ENCODE data around the gene GBP2.

The GBP2 gene

DNA sequence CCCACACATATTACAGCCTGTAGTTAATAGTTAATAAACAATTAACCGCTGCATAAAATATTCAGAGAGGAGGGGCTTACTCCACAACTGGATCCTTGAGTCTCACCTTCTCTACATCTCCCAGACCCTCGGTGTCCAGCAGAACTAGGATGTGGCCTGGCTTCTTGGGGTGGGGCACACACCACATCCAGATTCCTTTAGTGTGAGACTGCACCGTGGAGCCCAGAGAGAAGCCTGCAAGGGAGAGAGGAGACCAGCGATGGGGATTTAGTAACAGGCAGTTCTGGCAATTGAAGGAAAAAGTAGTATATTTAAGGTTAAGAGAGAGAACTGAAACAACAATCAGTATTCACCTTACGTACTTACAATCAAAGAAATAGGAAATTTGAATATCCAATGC, 65.8 kb downstream of the GBP2 start:
- H3K27me3 Mint-ChIP-seq = no peaks in the 10 kb centered on the region
- peaks cover 42% of the 10 kb centered on the region for H3K4me1 Mint-ChIP-seq
- DNase-seq = no peak
- no peaks in the 10 kb centered on the region for H3K9me3 Mint-ChIP-seq
- H3K27ac Mint-ChIP-seq = no peak overlapping the region
- no peak for ATAC-seq
- H3K4me3 Mint-ChIP-seq = peak overlapping the region in 1 of 2 donors; percentile 21

All from stimulated activated naive CD8-positive, alpha-beta T cell treated with anti-CD3 and anti-CD28 coated beads, Interleukin-15, amount 100 ng/mL, for 72 hours (primary cell).